ENCODE data around the gene PRDM16. TPM values are rescaled to one million over a fixed set of nuclear protein-coding genes. Genes with fewer than 3 reads are reported as not detected.

PRDM16 gene
- total RNA-seq, 4 donors from 2014 or later = 0.26 to 7.7 (median 0.35) TPM; not detected in 1

GRCh38 chr1:3072391-3073185, 3.6 kb downstream of the PRDM16 start:
- Histone ChIP-seq H3K4me3 (no peak overlapping the region), H3K36me3 (no peaks in the 10 kb centered on the region), H3K27ac (no peak overlapping the region), H3K27me3 (peaks cover 16 to 25% of the 10 kb centered on the region in 2 donors), H3K9me3 (no peaks in the 10 kb centered on the region), H3K4me1 (peaks cover 0 to 22% of the 10 kb centered on the region in 2 donors)
- DNase-seq = no peak
- intact Hi-C loops (cut with DNase I; ENCODE audit: low total_unique reads) = no loop called here
- TF ChIP-seq POLR2A (IDR thresholded peaks at IDR 0.05) (no peak), CTCF (IDR thresholded peaks at IDR 0.05) (no peak)

DNA sequence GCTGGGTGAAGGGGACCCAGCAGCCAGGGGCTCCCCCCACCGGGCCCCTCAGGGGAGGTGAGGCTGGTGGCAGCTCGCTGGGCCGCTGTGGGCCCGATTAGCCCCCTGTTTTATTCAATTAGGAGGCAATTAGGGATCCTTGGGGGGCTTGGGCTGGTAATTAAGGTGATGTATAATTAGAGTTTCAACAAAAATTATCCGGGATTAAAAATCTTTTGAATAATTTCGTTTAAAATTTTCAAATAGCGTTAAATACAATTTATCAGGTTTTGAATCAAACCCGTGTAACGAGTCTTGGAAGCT, 4.1 kb downstream of the PRDM16 start:
- DNase-seq = no peak
- no peaks in the 10 kb centered on the region for H3K36me3 ChIP-seq
- intact Hi-C loops (cut with DNase I; ENCODE audit: low total_unique reads) = no loop called here
- H3K9me3 ChIP-seq = no peaks in the 10 kb centered on the region
- peaks cover 0 to 17% of the 10 kb centered on the region in 2 donors for H3K4me1 ChIP-seq
- no peak overlapping the region for H3K4me3 ChIP-seq
- no peak overlapping the region for H3K27ac ChIP-seq
- TF ChIP-seq CTCF (IDR thresholded peaks at IDR 0.05) (no peak), POLR2A (IDR thresholded peaks at IDR 0.05) (no peak)
- peaks cover 11 to 20% of the 10 kb centered on the region in 2 donors for H3K27me3 ChIP-seq

DNA sequence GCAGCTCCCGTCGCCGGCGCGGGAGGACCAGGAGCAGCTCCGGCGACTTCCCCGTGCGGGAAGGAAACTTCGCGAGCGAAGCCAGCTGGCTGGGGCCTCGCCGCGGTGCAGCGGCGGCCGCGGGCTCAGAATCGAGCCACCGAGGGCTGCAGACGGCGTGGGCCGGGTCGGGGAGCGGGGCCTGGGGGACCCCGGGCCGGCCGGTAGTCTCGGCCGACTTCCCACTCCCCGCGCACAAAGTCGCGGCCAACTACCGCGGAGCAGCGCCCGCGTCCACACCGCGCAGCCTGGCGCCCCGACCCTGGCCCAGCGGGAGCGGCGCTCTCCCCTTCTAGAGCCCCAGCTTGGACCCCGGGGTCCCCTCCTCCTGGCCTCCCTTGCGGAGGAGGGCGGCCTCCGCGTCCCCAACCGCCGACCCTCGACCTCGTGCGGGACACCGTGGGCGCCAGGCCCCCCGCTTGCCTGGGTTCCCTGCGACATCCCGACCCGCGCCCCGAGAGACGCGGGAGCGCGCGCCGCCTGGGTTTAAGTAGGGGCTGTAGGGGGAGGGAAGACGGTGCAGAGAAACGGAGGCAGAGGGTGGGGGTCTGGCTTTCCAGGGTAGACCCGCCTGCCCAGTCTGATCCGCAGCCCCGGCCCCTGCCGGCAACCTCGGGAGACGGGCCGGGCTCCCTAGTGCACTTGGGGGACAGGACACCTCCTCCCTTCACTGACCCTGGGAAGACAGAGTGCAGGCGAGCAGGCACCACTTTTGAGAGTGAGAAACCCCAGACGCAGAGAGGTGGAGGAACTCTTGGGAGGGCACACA, 4.7 kb downstream of the PRDM16 start:
- Histone ChIP-seq H3K4me1 (peaks cover 0 to 11% of the 10 kb centered on the region in 2 donors), H3K4me3 (no peak overlapping the region), H3K27me3 (peaks cover 8 to 18% of the 10 kb centered on the region in 2 donors), H3K27ac (no peak overlapping the region), H3K36me3 (no peaks in the 10 kb centered on the region), H3K9me3 (no peaks in the 10 kb centered on the region)
- DNase-seq = no peak
- intact Hi-C loops (cut with DNase I; ENCODE audit: low total_unique reads) = no loop called here
- no peak for TF ChIP-seq POLR2A (IDR thresholded peaks at IDR 0.05)
- no peak for TF ChIP-seq CTCF (IDR thresholded peaks at IDR 0.05)

- TF ChIP-seq POLR2A (IDR thresholded peaks at IDR 0.05) = no peak
- TF ChIP-seq CTCF (IDR thresholded peaks at IDR 0.05) = no peak
- H3K4me3 ChIP-seq = no peak overlapping the region
- intact Hi-C loops (cut with DNase I; ENCODE audit: low total_unique reads) = no loop called here
- peaks cover 8 to 18% of the 10 kb centered on the region in 2 donors for H3K27me3 ChIP-seq
- no peaks in the 10 kb centered on the region for H3K36me3 ChIP-seq
- H3K27ac ChIP-seq = no peak overlapping the region
- peaks cover 0 to 10% of the 10 kb centered on the region in 2 donors for H3K4me1 ChIP-seq
- H3K9me3 ChIP-seq = no peaks in the 10 kb centered on the region
- DNase-seq = no peak
Observed at GRCh38 chr1:3074297-3074741, 5.3 kb downstream of the PRDM16 start.

DNA sequence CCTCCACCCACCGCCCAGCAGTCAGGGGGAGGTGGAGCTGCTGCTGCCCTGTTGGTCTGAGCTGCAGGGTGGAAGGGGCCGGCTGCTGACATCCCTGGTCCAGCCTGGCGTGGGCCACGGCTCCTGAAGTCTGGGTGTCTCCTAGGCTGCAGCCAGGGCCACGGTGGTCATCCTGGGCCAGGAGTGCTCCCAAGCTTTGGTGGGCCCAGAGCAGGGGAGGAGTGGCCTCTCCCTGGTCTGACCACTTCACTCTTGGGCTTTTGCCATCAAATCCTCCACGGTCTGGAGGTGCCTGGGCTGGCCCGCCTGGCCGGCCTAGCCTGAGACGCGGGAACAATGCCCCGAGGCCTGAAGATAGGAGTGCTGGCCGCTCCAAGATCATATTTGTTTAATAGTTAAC, 5.8 kb downstream of the PRDM16 start:
- Histone ChIP-seq H3K4me1 (peaks cover 0 to 10% of the 10 kb centered on the region in 2 donors), H3K27me3 (peaks cover 8 to 18% of the 10 kb centered on the region in 2 donors), H3K4me3 (no peak overlapping the region), H3K36me3 (no peaks in the 10 kb centered on the region), H3K9me3 (no peaks in the 10 kb centered on the region), H3K27ac (no peak overlapping the region)
- TF ChIP-seq CTCF (IDR thresholded peaks at IDR 0.05) (no peak), POLR2A (IDR thresholded peaks at IDR 0.05) (no peak)
- intact Hi-C loops (cut with DNase I; ENCODE audit: low total_unique reads) = no loop called here
- no peak for DNase-seq

Data from uterus (tissue), 4 donors.